CMK (cell line): ENCODE data around the gene CBFA2T2.

Source experiments
- DNase-seq: peaks from one replicate; pipeline ENCODE4 v3.0.0-alpha.2; 2010; ENCODE audit warnings: low read depth

Gene CBFA2T2

DNA sequence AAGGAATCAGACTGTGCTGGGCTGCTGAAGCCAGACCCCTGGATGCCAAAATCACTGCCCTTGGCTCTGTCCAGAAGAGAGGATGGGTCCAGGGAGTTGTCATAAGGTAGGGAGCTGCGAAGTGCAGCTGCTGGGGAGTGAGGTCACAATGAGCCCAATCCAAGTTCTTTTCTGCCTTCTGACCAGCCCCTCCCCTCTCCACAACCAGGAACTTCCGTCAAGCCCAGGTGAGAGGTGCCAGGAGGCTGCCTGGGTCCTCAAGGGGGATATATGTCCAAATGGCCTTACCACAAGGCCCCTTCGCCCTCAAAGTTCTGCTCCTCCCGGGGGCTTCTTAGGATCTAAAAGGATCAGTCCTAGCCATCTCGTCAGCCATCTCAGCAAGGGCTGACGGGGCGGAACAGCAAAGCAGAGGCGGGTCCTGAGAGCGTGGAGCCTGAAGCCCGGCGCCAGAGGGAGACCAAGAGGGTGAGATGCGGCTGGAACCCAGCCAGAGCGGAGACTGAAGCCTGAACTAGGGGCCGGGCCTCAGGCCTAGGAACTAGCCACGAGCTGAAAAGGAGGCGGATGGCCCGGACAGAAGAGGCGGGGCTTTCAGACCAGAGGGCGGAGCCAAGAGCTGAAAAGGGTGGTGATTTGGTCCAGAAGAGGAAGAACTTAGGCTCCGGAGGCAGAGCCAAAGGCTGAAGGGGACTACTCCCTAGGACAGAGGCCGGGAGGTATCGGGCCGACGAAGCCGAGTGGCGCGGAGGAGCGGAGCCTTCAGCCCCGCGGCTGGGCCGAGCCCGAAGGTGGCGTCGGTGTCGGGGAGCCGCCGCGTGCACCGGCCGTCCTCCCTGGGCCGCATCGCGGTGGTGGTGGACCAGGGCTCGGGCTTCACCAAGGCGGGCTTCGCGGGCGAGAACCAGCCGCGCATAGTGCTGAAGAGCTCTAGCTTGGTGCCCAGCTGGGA lies 176.7 kb downstream of the CBFA2T2 start, which contains the start of gene ACTL10:
ACTL10 (plus strand) TSS at position 651 of the 952 bp plus-strand sequence. CDS start 555 bp downstream, outside the sequence.
- DNase-seq = peak; percentile 93

DNA sequence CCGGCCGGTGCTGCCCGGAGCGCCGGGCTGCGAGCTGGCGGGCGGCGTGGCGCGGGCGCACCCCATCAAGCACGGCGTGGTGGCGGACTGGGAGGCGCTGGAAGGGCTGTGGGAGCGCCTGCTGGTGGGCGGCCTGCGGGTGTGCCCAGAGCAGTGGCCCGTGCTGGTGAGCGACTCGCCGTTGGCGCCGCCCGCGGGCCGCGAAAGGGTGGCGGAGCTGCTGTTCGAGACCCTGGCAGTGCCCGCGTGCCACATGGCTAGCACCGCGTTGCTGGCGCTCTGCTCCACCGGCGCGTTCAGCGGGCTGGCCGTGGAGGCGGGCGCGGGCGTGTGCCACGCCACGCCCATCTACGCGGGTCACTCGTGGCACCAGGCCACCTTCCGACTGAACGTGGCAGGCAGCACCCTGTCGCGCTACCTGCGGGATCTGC lies 177.4 kb downstream of the CBFA2T2 start:
- DNase-seq = no peak

DNA sequence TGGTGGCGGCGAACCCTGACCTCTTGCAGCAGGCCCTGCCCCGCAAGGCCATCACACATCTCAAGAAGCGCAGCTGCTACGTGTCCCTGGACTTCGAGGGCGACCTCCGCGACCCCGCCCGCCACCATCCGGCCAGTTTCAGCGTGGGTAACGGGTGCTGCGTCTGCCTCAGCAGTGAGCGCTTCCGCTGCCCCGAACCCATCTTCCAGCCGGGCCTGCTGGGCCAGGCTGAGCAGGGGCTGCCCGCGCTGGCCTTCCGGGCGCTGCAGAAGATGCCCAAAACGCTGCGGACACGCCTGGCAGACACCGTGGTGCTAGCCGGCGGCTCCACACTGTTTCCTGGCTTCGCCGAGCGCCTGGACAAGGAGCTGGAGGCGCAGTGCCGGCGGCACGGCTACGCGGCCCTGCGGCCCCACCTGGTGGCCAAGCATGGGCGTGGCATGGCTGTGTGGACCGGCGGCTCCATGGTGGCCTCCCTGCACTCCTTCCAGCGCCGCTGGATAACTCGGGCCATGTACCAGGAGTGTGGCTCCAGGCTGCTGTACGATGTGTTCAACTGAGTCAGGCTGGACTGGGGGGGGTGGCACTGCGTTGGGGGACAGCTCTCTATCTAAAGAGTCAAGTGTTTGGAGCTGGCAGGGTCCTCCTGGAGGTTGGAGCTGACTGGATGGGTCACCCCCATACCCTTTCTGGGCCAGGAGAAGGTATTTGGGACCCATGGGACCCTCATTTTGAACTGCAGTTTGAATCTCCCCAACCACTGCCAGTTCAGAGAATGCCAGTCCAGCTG lies 178.0 kb downstream of the CBFA2T2 start:
- no peak for DNase-seq

DNA sequence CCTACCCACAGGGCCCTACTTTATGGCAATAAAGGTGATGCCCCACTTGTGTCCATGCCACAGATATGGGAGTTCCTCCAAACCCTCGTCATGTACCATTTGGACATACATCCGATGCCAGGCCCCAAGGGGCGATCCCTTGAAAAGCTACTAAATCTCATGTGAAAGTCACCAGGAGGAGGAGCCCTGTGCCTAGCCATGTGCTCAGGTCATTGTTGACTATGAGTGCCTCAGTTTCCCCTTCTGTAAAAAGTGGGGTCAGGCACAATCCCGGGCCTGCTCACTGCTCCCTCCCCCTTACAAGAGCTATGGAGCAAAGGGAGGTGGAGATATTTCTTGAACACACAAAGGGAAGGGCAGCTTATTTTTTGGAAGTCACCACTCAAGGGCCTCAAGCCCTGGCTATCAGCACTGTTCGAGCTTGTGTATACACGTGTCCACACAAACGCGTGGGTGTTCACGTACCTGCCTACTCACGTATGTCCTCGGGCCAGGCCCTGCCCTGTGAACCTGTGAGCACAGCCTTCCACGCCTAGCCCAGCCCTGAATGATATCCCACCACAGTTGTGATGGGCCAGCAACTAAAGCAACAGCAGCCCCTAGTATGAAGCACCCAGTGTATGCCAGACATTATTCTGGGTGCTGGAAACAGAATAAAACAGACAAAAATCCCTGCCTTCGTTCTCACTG lies 178.7 kb downstream of the CBFA2T2 start:
- DNase-seq = no peak

DNA sequence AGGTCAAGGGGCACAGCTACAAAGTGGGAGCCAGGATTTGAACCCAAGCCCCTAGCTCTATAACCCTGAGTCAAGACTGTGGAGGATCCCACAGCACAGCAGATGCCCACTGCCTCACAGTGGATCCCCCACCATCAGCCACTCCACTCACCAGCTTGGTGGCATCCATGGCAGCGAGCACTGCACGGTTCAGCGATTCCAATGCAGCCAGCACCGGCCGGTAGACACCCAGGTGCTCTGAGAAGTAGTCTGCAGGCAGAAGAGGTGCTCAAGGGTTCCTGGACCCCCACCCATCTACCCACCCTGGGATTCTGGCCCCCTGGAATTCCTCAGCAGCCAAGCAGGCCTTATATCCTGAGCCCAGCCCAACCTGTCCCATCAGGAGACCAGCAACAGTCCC lies 179.3 kb downstream of the CBFA2T2 start:
- DNase-seq = no peak

DNA sequence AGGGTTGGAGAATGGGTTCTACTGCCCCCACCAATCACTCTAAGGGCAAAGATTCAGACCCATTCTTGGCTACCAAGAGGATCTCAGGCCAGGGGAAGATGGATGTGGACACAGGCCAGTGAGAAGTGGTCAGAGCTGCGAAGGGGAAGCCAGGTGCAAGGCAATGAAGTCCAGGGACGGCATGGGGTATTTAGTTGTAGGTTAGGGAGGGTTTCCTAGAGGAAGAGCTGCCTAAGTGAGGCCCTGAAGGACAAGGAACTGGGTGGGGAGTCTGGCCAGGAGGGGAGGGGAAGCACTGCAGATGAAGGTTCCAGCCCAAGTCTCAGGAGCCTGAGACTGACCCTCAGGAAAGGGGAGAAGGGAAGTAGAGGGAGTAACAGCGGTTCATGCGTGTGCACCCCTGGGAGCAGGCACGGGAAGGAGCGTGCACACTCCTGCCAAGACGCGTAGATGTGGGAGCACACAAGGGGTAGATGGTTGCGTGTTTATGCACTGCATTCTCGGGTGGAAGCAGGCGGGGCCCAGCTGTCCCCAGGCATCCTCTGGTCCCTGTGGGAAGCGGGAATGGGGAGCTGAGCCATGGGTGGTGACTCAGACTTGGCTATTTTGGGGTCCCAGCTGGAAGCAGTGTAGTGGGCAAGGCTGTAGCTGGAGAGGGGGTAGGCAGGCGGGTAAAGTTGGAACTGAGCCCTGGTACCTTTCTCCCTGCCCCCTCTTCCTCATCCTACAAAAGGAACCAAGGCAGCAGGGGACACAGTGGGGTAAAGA lies 180.2 kb downstream of the CBFA2T2 start:
- no peak for DNase-seq

DNA sequence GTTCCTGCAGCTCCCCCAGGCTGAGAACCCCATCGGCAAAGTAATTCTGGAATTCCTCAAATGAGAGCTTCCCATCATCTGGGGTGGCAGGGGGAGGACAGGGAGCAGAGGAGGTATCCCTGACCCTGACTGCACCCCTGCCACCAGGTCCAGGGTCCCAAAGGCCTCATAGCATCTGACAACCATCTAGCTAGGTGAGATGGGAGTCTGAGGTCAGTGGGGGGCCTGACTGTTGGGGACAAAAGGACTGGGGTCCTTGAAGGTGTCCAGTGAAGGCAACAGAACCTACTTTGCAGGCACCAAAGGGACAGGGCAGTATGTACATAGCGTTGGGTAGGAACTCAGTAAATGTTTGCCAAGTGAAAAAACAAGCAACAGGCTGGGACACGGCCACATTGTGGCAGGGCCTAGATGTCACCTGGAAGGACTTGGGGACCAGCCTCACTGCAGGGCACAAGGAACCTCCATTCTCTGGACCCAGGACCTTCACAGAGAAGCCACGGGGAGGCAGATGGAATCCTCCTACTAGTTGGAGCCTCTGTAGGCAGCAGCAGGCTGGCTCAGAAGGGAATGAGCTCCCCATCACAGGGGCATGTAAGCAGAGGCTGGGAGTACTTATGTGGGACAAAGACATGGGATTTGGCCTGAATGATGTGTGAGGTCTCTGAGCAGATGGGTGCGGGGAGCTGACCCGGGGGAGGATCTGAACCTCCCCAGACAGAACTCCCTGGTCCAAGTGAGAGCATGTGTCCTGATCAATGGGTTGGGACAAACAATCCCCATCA lies 181.0 kb downstream of the CBFA2T2 start:
- DNase-seq = no peak

DNA sequence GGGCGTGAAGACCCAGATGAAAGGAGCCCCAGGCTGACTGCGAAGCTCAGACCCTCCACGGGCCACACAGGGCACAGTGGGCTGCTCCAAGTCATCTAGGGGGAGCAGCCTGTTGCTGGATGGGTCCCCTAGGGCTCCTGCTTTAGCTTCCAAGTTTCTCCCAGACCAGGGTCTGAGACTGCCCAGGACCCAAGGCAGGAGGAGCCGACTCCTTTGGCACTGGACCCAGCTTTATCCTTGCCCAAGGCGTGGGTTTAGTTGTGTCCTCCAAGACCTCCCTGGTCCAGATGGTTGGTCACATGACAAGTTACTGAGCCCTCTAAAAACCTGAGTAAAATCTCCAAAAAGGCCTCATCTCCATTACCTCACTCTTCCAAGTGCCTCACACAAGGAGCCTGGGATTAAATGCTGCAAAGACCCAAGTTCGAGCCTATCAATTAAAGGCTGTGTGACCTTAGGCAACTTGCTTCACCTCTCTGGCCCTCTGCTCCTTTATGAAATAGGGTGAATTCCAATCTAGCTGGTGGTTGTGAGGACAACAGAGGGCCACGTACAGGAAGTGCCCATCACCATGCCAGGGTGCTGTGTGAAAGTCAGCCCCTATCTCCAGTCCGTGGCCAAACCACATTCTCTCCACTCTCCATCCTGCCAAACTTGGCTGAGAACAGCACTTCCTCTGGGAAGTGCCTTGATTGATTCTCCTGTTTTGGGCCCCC lies 181.8 kb downstream of the CBFA2T2 start:
- no peak for DNase-seq

DNA sequence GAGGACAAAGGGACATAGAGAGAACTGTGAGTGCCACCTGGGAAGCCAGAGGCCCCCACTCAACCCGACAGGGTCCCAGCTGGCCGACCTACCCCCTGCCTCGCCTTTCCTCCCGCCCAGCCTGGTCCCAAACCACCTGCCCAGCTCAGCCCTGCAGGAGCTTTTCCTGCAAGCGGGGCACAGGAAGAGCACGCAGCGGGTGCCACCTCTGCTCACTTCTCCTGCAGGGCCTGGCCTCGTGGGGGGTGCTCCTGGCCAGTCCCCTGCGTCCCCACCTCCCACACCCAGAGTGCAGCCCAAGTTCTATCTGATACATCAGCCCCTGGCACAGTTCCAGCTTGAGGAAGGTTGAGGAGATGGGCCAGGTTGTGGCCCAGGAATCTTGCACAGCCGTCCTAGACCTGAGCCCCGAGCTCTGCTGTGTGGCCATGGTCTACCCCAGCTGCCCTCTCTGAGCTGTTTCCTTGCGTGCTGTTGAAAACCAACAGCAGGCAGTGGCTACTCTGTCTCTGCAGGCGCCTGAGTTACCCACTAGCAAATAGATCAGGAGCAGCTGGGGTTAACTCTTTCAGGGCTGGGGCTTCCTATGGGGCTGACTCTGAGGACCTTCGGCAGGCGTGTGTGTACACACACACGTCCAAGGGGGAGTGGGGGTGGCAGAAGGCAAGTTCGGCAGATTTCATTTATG lies 182.7 kb downstream of the CBFA2T2 start:
- no peak for DNase-seq

DNA sequence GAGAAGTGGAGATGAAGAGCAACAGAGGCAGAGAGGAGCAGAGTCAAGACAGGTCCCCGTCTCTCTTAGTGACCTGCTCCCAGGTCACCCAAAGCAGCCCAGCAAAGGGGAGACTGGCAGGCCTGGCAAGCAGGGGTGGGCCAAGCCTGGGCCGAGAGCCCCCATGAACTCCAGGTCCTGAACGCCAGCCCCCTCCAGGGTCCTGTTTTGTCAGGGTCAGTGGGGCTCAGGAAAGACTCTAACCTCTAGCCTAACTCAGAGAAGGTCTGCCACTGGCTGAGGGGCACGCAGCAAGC lies 183.2 kb downstream of the CBFA2T2 start:
- DNase-seq = no peak

DNA sequence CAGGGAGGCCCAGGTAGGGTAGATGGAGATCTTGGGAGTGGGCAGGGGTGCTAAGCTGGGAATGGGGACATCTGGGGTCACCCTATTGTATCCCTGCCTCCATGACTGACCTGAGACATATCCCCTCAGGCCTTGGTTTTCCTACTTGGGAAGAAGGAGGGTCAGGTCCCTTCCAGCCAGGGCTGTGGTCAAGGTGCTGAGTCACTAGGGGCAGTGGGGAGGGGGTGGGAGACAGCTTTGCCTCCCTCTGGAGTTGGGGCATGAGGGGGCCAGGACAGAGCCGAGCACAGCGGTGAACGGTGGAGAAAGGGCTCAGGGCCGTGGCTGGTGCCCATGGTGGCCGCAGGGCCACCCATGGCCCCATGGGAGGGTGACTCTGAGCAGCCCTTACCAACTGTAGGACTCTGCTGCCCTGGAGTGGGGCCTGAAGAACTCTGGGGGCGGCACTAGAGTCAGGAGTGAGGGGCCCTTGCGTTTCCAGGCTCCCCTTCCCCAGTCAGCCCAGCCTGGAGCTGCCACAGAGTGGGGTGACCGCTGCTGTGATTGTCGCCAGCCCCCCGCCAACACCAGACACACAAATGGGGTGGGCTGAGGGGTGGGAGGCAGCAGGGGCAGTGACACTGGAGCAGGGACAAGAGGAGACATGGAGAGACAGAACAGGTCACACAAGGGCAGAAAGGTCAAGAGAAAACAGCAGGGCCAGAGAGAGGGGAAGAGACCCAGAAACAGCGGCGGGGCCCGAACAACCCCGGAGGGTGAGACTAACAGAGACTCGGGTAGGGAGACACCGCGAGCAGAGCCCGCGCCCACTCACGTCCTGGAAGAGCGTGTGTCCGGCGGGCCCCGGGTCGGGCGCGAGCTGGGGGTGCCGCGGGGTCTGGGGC lies 183.8 kb downstream of the CBFA2T2 start:
- no peak for DNase-seq

DNA sequence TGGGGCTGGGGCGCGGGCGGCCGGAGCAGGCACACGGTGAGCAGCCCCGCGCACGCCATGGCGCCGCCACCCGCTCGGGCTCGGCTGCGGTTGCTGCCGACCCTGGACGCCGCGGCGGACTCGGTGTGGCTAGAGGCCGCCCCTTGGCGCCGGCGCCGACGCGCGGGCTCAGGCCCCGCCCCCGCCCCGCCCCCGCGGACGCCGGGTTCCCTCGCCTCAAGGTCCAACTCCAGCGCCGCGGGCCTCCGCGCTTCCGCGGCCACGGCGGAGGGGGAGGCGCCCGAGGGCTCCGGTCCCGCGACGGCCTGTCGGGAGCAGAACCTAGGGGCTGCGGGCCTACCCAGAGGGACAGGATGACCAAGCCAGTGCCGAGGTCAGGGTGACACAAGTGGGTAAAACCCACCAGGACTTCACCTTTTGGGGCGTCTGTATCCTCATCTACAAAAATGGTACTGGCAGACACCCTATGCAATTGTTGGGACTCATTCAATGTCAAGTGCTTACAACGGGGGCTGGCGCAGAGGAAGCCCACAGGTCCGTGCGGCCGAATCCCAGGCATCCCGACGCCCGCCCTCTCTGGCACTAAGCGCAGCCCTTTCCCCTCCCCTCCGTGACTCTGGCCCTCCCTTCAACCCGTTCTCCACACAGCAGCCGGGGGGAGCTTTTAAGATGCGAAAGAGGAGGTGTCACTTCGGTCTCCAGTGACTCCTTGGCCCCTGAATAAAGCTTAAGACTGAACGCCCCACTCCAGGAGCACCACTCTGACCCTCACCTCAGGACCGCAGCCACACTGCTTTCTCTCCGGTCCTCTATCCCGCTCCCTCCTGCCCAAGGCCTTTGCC lies 184.6 kb downstream of the CBFA2T2 start, which contains the start of gene NECAB3:
NECAB3 (minus strand) TSS at position 135 of the 842 bp plus-strand sequence; CDS start at position 59, 76 bp downstream.
- no peak for DNase-seq

DNA sequence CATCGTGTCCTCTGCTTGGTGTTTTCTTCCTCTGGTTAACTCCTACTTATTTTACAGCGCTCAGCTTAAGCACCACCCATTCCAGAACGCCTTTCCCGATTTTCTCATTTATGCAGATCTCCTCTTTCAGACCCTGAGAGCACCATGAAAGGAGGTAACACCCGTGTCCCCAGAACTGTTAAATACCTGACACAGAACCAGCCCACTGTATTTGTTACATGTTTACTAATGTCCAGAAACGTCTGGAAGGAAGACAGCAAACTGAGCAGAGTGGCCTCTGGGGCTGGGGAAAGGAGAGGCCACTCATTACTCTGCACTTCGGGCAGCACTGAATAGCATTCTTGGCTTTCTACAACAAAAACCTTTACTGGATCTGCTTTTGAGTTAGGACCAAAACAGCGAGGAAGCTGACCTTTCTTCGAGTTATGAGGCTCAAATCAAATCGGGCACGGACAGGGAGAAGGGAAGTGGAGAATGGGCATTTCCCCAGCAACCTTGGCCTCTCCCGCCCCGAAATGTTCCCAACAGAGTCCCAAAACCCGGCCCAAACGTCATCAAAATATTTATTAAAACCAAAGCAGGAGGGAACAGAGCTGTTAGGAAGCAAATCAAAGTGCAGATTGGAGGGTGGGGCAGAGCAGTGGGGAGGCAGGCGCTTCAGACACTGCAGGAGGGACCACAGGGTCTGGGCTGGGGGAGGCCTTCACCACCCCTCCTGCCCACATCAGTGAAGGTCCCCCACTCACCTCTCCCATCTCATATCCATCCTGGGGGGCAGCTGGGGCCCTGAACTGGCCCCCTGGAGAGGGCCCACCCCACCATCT lies 185.5 kb downstream of the CBFA2T2 start:
- DNase-seq = no peak

DNA sequence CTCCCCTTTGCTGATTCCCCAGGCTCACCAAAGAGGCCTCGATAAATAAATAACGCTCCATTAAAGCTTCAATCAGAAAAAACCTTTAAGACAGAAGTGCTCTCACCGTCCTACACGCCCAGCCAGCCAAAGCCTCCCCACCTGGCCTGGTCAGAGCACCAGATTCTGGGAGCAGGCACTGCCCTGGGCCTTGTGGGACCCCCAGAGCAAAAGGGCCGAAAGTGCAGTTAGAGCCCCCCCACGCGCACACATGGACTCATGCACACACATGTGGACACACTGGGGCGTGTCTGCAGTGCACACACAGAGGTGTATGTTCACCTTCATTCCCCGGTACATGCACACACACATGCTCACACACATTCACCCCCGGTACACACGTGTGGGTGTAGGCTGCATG lies 186.2 kb downstream of the CBFA2T2 start:
- no peak for DNase-seq

DNA sequence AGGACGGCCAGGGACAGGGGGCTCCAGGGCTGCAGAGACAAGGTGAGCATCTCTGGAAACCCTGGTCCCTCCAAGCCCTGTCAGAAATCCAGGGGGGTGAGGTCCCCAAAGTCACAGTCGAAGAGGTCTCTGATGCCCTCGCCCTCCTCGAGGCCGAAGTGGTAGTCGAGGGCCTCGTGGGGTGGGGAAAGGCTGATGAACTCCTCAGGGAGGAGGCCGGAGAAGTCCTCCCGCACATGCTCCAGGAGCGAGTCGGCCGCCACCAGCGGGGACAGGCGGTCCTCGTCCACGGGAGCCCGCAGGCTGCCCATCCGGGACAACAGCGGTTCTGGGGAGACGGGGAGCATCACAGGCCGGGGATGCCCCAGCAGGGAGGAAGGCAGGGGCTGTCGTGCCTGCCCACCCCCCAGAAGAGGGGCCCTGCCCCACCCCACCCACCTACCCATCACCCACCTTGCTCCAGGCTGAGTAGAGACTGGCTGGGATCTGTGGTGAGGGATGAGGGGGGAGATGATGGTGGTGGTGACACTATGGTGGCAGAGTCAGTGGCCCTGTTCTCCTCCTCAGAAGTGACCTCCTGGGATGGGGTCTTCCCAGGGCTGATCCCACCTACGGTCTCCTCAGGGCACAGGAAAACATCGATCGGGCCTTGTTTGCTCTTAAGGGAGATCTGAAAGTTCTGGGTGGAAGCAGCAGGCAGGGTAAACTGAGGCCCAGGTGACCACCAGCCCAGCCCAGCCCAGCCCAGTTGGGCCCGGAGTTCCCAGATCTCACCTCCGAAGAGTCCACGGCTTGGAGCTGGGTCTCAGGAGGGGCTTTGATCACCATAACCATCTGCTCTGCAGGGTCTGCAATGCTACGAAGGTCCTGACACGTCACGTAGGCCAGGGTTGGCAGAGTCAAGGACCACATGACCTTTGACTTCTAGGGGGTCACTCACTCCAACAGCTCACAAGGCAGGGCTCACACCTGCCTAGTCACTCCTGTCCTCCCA lies 187.1 kb downstream of the CBFA2T2 start:
- no peak for DNase-seq
